Measurements from ENCODE around the gene TLCD3B.

TLCD3B gene

GRCh38 chr16:30030841-30031413, at the start of gene TLCD3B:
TLCD3B (minus strand) TSS chr16:30031271; CDS start chr16:30030527, 744 bp downstream.
- DNase-seq (ENCODE audit: extremely low read depth, low read depth): no peak

GRCh38 chr16:30079480-30079879, 48.4 kb upstream of the TLCD3B start:
- DNase-seq (ENCODE audit: extremely low read depth, low read depth): no peak
- H3K4me3 ChIP-seq (replicated peaks; ENCODE audit: low read depth, low read length): no peak overlapping the region
- no peak for TF ChIP-seq CTCF (IDR thresholded peaks at IDR 0.05; ENCODE audit: low read depth, low read length, missing control alignments)

More at GRCh38 chr16:30030841-30031413, at the start of gene TLCD3B:
- no peak within 1 kb of the TSS for H3K4me3 ChIP-seq (replicated peaks; ENCODE audit: low read depth, low read length)
- no peak for TF ChIP-seq CTCF (IDR thresholded peaks at IDR 0.05; ENCODE audit: low read depth, low read length, missing control alignments)

- no peak overlapping the region for H3K4me3 ChIP-seq (replicated peaks; ENCODE audit: low read depth, low read length)
- TF ChIP-seq CTCF (IDR thresholded peaks at IDR 0.05; ENCODE audit: low read depth, low read length, missing control alignments): no peak
- DNase-seq (ENCODE audit: extremely low read depth, low read depth): no peak
These were observed 47.7 kb upstream of the TLCD3B start for GRCh38 chr16:30078744-30079143.

GRCh38 chr16:30077656-30078055, 46.6 kb upstream of the TLCD3B start:
- H3K4me3 ChIP-seq (replicated peaks; ENCODE audit: low read depth, low read length): peak overlapping the region; percentile 92

GRCh38 chr16:30076276-30076791, 45.3 kb upstream of the TLCD3B start:
- no peak for TF ChIP-seq CTCF (IDR thresholded peaks at IDR 0.05; ENCODE audit: low read depth, low read length, missing control alignments)
- DNase-seq (ENCODE audit: extremely low read depth, low read depth): no peak
- H3K4me3 ChIP-seq (replicated peaks; ENCODE audit: low read depth, low read length): peak overlapping the region; percentile 92

More at GRCh38 chr16:30077656-30078055, 46.6 kb upstream of the TLCD3B start:
- no peak for DNase-seq (ENCODE audit: extremely low read depth, low read depth)
- no peak for TF ChIP-seq CTCF (IDR thresholded peaks at IDR 0.05; ENCODE audit: low read depth, low read length, missing control alignments)

- no peak for DNase-seq (ENCODE audit: extremely low read depth, low read depth)
- peak within 1 kb of the TSS; percentile 92 for H3K4me3 ChIP-seq (replicated peaks; ENCODE audit: low read depth, low read length)
- TF ChIP-seq CTCF (IDR thresholded peaks at IDR 0.05; ENCODE audit: low read depth, low read length, missing control alignments): no peak
These were observed 44.6 kb upstream of the TLCD3B start, which contains the start of gene PPP4C for GRCh38 chr16:30075503-30076275. PPP4C (plus strand) TSS chr16:30075994; CDS start chr16:30076378, 384 bp downstream.

Measured in HFF-Myc (cell line).